ENCODE data around the gene PARVA. TPM values are rescaled to one million over a fixed set of nuclear protein-coding genes. Genes with fewer than 3 reads are reported as not detected.

PARVA gene
- total and polyA plus RNA-seq, 2 of the 8 experiments (the other 6 are each of a cell fraction or from before 2014, with no cell fraction given), result 3.1 to 13.5 TPM

GRCh38 chr11:12331239-12331874 lies 46.0 kb upstream of the PARVA start:
- Histone ChIP-seq H2AFZ (ENCODE audit: low read length) (0 out of 2 replicates have a peak overlapping the region, but pooled peaks have one; percentile 10), H4K20me1 (replicated peaks in 1 of 2; ENCODE audit: control insufficient read depth in 1 of 2, insufficient read depth in 2 of 2, low read length in 2 of 2) (no peaks in the 10 kb centered on the region), H3K4me3 (ENCODE audit: extremely low read depth in 1 of 4, insufficient read depth in 2 of 4, low read depth in 3 of 4, low read length in 4 of 4) (no peak overlapping the region), H4K5ac (ENCODE audit: insufficient read length, low read depth, low read length) (no peak overlapping the region), H2BK120ac (replicated peaks; ENCODE audit: low read depth, low read length) (no peak overlapping the region), H3K4me1 (replicated peaks in 1 of 4; ENCODE audit: control insufficient read depth in 3 of 4, insufficient read depth in 4 of 4, low read length in 3 of 4) (peaks cover 0 to 11% (median 1%) of the 10 kb centered on the region in 4 experiments; a peak in 4 of 7 replicates), H2BK12ac (ENCODE audit: low read depth, low read length) (no peak overlapping the region), H2BK20ac (ENCODE audit: low read length) (no peak overlapping the region), H3K36me3 (ENCODE audit: control insufficient read depth in 2 of 4, insufficient read depth in 4 of 4, low read length in 3 of 4) (no peaks in the 10 kb centered on the region), H3K18ac (ENCODE audit: extremely low read depth, low read length) (no peak overlapping the region), H3K23me2 (ENCODE audit: low read depth, low read length) (no peaks in the 10 kb centered on the region; the same call in 1 of the 2 replicates), H3K23ac (ENCODE audit: insufficient read length) (no peak overlapping the region), H2BK5ac (ENCODE audit: low read depth, low read length) (no peak overlapping the region), H4K8ac (ENCODE audit: extremely low read depth, insufficient read depth, low read length) (no peak overlapping the region), H3K9me3 (ENCODE audit: insufficient read depth in 2 of 2, low read depth in 1 of 2, low read length in 1 of 2) (no peaks in the 10 kb centered on the region; a peak in 1 of 4 replicates), H3K79me2 (ENCODE audit: control insufficient read depth in 1 of 2, insufficient read depth in 2 of 2, low read length in 2 of 2) (no peaks in the 10 kb centered on the region), H3K79me1 (ENCODE audit: low read depth, low read length) (no peaks in the 10 kb centered on the region), H3K4me2 (ENCODE audit: insufficient read depth in 1 of 2, low read depth in 2 of 2, low read length in 2 of 2) (peak overlapping the region in 1 of 2 experiments; percentile 52; a peak in 2 of 4 replicates), H3K27ac (ENCODE audit: low read depth, low read length) (no peak overlapping the region), H3K14ac (ENCODE audit: insufficient read length) (no peak overlapping the region), H2BK15ac (ENCODE audit: low read length) (no peak overlapping the region), H3K4ac (replicated peaks; ENCODE audit: insufficient read length, low read depth, low read length) (no peak overlapping the region), H2AK5ac (ENCODE audit: low read depth, low read length) (no peak overlapping the region), H4K91ac (replicated peaks; ENCODE audit: insufficient read length, low read length) (no peak overlapping the region), H3K9ac (replicated peaks in 1 of 4; ENCODE audit: extremely low read depth in 1 of 4, low read depth in 3 of 4, low read length in 3 of 4) (no peak overlapping the region), H3K56ac (replicated peaks; ENCODE audit: insufficient read length, low read depth, low read length) (no peak overlapping the region), H3K27me3 (replicated peaks in 1 of 4; ENCODE audit: control insufficient read depth in 3 of 4, extremely low read depth in 1 of 4, insufficient read depth in 3 of 4, low read length in 3 of 4) (no peaks in the 10 kb centered on the region; a peak in 1 of 7 replicates)
- 19% methylated on average over 7 of the region's 7 CpGs; no CpG with 5 or more reads in 1 of the 2 experiments for WGBS, 2 experiments (ENCODE audit: extremely low coverage in 1 of 2, insufficient coverage in 1 of 2, insufficient read length in 1 of 2, insufficient replicate concordance in 2 of 2, low coverage in 1 of 2, low lambda C conversion rate in 2 of 2, missing lambda C conversion rate in 1 of 2)
- peak; percentile 84 for FAIRE-seq
- TF ChIP-seq CTCF (IDR thresholded peaks at IDR 0.05; ENCODE audit: control extremely low read depth in 1 of 3, insufficient read depth in 1 of 3, low read depth in 1 of 3, low read length in 3 of 3), result peak; percentile 42 to 83 (median 80)
- TF ChIP-seq SIN3A (conservative IDR thresholded peaks at IDR 0.05 in 1 of 2, IDR thresholded peaks at IDR 0.05 in 1 of 2; ENCODE audit: low read depth in 1 of 2, low read length in 2 of 2), result 0 out of 4 replicates have a peak, but pooled peaks of 1 of the 2 experiments have one; percentile 1
- peak; percentile 55; the same call in 1 of the 2 replicates for TF ChIP-seq SRF (IDR thresholded peaks at IDR 0.05; ENCODE audit: low read depth, low read length)
- TF ChIP-seq PHF8 (conservative IDR thresholded peaks at IDR 0.05; ENCODE audit: low read depth, low read length), result no peak
- peak; percentile 98 for TF ChIP-seq RAD21 (IDR thresholded peaks at IDR 0.05 in 1 of 2, conservative IDR thresholded peaks at IDR 0.05 in 1 of 2; ENCODE audit: low read depth in 2 of 2, low read length in 2 of 2)
- no peak for TF ChIP-seq YY1 (IDR thresholded peaks at IDR 0.05; ENCODE audit: low read depth, low read length)
- no peak for TF ChIP-seq CHD1 (IDR thresholded peaks at IDR 0.05; ENCODE audit: low read depth, low read length)
- peak; percentile 53 to 84 for DNase-seq (ENCODE audit: low read depth in 1 of 2, low spot score in 2 of 2)
- POLR2A ChIA-PET (ENCODE audit: partially characterized antibody), result interaction anchor here (0.7 to 2.1 kb wide), 2 partner anchors 34 to 46 kb away, joined by 3 to 11 read pairs; partner anchors contain the start of gene PARVA
- CTCF ChIA-PET (ENCODE audit: partially characterized antibody), result interaction anchor here (0.5 to 5.9 kb wide), 65 partner anchors 11 to 949 kb away, joined by 3 to 71 read pairs (median 5); partner anchors contain the start of gene PARVA

Data from H1 (cell line).